Activated naive CD4-positive, alpha-beta T cell treated with anti-CD3 and anti-CD28 coated beads, Interleukin-2, amount 10 ng/mL, durations not matched to agents 7 days and 5 days (primary cell): Measurements from ENCODE around the gene TRIM32.
A peak's percentile ranks its signal among the peaks of the same experiment; 100 is the strongest.
"Not testable (repeated sequence)": the region's sequence is repeated elsewhere in the genome, so short reads cannot be mapped to it uniquely, and the experiment has no call there.

Experiments
- CTCF ChIA-PET: fragments of 350-600 bp; sonication (Branson Sonifier 250); formaldehyde crosslinking; loops from one replicate; lab custom pipeline; 2021; ENCODE audit warnings: antibody characterized with exemption; lab: Charles Lee
- DNase-seq: peaks from one replicate; pipeline ENCODE4 v3.0.0-alpha.2; 2020
- H3K27ac Mint-ChIP-seq: one replicate; pipeline ENCODE4 v1.8.0; 2021; ENCODE audit warnings: mild to moderate bottlenecking, moderate library complexity, mixed read lengths
- H3K27me3 Mint-ChIP-seq: one replicate; pipeline ENCODE4 v1.8.0; 2021; ENCODE audit warnings: mild to moderate bottlenecking, mixed read lengths
- H3K36me3 Mint-ChIP-seq: one replicate; pipeline ENCODE4 v1.8.0; 2021; ENCODE audit warnings: mixed read lengths
- H3K4me1 Mint-ChIP-seq: one replicate; pipeline ENCODE4 v1.8.0; 2021; ENCODE audit warnings: mixed read lengths
- H3K4me3 Mint-ChIP-seq: one replicate; pipeline ENCODE4 v1.8.0; 2021; ENCODE audit warnings: mild to moderate bottlenecking, moderate library complexity, mixed read lengths
- H3K9me3 Mint-ChIP-seq: one replicate; pipeline ENCODE4 v1.8.0; 2021; ENCODE audit warnings: mixed read lengths

TRIM32 gene

DNA sequence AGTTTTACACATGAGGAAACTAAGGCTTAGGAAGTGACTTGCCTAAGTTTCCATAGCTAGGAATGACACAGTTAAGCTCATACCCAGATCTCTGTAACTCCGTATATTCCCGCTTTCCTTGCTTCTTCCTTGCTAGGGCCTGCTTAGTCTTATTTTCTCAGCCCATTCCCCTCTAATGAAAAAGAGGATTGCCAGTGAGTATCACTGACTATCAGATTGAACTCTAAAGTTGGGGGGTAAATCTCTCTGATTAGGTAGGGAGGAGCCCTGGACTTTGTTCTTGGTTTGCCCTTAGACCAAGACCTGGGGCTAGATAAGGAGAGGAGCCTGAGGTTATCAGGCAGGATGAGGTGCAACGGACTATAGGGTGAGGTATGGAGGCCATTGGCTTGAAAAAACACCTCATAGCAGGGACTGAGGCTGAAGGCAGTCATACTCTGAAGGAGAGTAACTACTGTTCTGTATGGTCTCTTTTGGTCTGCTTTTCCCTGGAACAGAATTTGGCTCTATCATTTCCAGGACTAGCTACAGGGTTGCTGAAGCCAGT lies 2.5 kb downstream of the TRIM32 start:
- Mint-ChIP-seq H3K36me3 (peaks cover 17% of the 10 kb centered on the region), H3K4me1 (peaks cover 50% of the 10 kb centered on the region), H3K27me3 (no peaks in the 10 kb centered on the region), H3K4me3 (no peak overlapping the region), H3K9me3 (peaks cover 1% of the 10 kb centered on the region), H3K27ac (no peak overlapping the region)
- DNase-seq, result no peak
- CTCF ChIA-PET, result interaction anchor here (1.4 kb wide), 1 partner anchor 9 kb away, joined by 3 read pairs; no protein-coding TSS in a partner anchor

DNA sequence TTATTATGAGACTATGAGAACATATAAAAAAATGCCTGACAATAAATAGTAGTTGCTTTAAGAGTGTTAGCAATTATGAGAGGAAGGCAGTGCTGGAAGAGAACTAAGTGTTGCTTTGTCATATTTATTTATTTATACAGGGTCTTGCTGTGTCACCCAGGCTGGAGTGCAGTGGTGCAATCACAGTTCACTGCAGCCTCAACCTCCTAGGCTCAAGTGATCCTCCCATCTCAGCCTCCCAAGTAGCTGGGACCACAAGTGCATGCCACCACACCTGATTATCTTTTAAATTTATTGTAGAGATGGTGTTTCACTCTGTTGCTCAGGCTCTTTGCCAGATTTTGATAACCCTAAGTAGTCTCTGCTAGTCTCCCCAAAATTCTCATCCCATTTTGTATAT lies 3.7 kb downstream of the TRIM32 start:
- CTCF ChIA-PET, H3K27me3 Mint-ChIP-seq, H3K9me3 Mint-ChIP-seq, H3K4me3 Mint-ChIP-seq, DNase-seq, H3K27ac Mint-ChIP-seq: not testable (repeated sequence)
- Mint-ChIP-seq H3K4me1 (peaks cover 50% of the 10 kb centered on the region), H3K36me3 (peaks cover 23% of the 10 kb centered on the region)

DNA sequence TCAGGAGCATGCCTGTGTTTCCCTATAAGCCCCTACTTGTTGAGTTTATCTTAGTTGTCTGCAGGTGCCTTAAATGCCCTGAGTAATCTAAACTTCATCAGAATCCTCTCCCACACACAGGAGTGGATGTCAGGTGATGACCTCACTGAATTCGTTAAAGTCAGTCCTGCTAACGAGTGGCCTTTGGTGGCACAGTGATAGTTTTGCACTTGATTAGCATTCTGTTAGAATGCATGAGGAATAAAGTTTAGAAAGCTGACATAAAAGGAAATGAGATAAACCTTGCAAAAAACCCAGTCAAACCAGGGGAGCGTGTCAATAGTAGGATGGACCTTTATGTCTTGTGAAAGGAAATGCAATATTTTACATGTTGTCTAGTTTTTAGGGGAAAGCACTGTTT lies 4.5 kb downstream of the TRIM32 start:
- no peak overlapping the region for H3K27ac Mint-ChIP-seq
- CTCF ChIA-PET, result no interaction called here
- H3K9me3 Mint-ChIP-seq, result no peaks in the 10 kb centered on the region
- H3K4me1 Mint-ChIP-seq, result peaks cover 42% of the 10 kb centered on the region
- peaks cover 28% of the 10 kb centered on the region for H3K36me3 Mint-ChIP-seq
- H3K4me3 Mint-ChIP-seq, result no peak overlapping the region
- H3K27me3 Mint-ChIP-seq, result no peaks in the 10 kb centered on the region
- no peak for DNase-seq

DNA sequence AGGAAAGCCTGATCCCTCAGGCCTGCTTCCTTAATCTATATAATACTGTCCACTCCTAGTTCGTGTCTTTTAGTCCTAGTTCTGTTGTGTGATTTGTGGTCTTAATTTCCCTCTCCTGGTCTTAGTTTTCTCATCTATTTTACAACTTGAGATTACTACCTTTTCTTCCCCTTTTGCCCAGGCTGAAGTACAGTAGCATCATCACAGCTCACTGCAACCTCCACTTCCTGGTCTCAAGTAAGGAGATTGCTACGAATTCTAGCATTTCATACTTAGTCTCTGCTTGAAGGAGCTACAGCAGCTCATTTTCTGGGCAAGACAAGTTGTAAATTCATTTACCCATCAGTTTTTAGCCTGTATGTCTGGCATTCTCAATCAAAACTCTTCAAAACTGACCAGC lies 5.5 kb downstream of the TRIM32 start:
- peaks cover 36% of the 10 kb centered on the region for H3K36me3 Mint-ChIP-seq
- CTCF ChIA-PET, result no interaction called here
- no peak for DNase-seq
- H3K4me3 Mint-ChIP-seq, result no peak overlapping the region
- no peak overlapping the region for H3K27ac Mint-ChIP-seq
- H3K4me1 Mint-ChIP-seq, result peaks cover 35% of the 10 kb centered on the region
- H3K9me3 Mint-ChIP-seq, result no peaks in the 10 kb centered on the region
- H3K27me3 Mint-ChIP-seq, result no peaks in the 10 kb centered on the region

DNA sequence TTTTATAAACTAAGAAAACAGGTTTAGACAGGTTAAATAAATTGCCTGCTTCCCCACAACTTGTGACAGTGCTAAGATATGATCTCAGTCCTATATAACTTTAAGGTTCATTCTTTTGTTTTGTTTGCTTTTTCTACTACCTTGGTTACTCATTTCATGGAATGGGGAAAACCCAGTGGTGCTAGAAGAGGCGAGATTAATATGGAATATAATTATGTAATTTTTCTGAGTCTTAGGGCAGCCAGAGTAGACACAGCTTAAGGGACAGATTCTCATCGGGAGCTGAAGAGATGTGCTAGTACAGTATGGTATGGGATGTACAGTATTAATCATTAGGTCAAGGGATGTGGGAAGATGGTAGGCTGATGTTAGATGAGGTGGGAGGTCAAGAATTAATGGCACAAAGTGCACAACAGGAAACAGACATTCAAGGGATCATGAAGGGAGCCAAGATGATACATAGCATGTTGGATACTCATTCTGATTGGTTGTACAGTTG lies 6.2 kb downstream of the TRIM32 start:
- CTCF ChIA-PET, result no interaction called here
- Mint-ChIP-seq H3K27me3 (no peaks in the 10 kb centered on the region), H3K4me3 (no peak overlapping the region), H3K27ac (no peak overlapping the region), H3K9me3 (no peaks in the 10 kb centered on the region), H3K4me1 (peaks cover 28% of the 10 kb centered on the region), H3K36me3 (peaks cover 42% of the 10 kb centered on the region)
- DNase-seq, result no peak

DNA sequence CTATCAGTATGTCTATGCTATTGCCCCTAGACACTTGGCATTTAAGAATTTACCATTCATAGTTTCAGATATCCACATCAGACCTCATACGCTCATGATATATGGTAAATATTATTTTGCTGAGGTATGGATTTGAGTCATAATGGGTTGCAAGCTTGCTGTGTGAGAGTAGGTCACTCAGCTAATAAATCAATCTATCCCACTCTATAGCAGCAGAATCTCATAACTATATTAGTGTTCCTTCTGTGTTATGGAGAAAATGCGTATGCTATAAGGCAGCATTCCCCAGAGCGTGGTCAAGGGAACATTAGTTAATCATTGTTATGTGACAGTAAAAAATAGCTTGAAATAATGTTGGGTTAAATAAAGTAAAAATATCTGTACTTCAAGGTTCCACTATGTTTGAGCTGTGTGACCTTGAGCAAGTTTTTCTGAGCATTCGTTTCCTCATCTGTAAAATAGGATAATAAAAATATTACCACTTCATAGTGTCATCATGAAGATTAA lies 7.7 kb downstream of the TRIM32 start:
- DNase-seq, result no peak
- Mint-ChIP-seq H3K36me3 (peaks cover 48% of the 10 kb centered on the region), H3K27me3 (no peaks in the 10 kb centered on the region), H3K9me3 (no peaks in the 10 kb centered on the region), H3K27ac (no peak overlapping the region), H3K4me3 (no peak overlapping the region), H3K4me1 (peaks cover 14% of the 10 kb centered on the region)
- CTCF ChIA-PET, result no interaction called here

DNA sequence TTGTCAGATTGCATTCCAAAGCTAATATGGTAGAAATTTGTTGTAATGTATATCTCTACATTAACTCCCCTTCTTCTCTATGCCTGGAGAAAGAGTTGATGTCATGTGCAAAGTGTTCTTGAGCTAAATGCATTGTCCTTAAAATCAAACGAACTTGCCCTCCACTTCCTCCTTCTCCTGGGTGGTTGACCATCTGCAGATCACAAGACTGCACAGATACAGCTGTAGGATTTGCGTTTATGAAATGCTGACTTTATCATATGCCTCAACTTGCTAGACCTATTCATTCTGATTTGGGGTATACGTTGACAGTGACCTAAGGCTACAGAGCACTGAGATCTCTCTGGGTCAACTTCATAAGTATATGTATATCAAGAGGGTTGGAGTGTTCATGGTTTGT lies 8.3 kb downstream of the TRIM32 start:
- H3K27ac Mint-ChIP-seq, result no peak overlapping the region
- no peaks in the 10 kb centered on the region for H3K27me3 Mint-ChIP-seq
- no peaks in the 10 kb centered on the region for H3K9me3 Mint-ChIP-seq
- CTCF ChIA-PET, result no interaction called here
- peaks cover 54% of the 10 kb centered on the region for H3K36me3 Mint-ChIP-seq
- DNase-seq, result no peak
- peaks cover 19% of the 10 kb centered on the region for H3K4me1 Mint-ChIP-seq
- no peak overlapping the region for H3K4me3 Mint-ChIP-seq

DNA sequence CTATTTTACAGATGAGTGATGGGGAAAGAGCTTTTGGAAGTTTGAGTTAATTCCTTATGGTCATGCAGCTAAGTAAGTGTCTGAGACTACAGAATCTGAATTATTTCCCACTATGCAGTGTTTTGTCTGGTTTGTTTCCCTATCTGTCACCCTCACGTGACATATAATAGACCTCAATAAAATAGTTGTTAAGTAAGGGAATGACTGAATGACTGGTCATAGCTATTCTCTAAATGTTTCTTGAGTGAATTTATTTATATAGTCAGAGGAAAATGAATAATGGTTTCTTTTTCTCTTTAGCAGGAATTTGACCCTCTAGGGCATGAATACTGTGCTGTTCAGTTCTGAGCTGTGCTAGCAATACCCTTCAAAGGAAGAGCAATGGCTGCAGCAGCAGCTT lies 10.3 kb downstream of the TRIM32 start:
- DNase-seq, result no peak
- CTCF ChIA-PET, result no interaction called here
- no peak overlapping the region for H3K27ac Mint-ChIP-seq
- H3K27me3 Mint-ChIP-seq, result no peaks in the 10 kb centered on the region
- peaks cover 73% of the 10 kb centered on the region for H3K36me3 Mint-ChIP-seq
- no peak overlapping the region for H3K4me3 Mint-ChIP-seq
- peaks cover 7% of the 10 kb centered on the region for H3K9me3 Mint-ChIP-seq
- peaks cover 28% of the 10 kb centered on the region for H3K4me1 Mint-ChIP-seq

DNA sequence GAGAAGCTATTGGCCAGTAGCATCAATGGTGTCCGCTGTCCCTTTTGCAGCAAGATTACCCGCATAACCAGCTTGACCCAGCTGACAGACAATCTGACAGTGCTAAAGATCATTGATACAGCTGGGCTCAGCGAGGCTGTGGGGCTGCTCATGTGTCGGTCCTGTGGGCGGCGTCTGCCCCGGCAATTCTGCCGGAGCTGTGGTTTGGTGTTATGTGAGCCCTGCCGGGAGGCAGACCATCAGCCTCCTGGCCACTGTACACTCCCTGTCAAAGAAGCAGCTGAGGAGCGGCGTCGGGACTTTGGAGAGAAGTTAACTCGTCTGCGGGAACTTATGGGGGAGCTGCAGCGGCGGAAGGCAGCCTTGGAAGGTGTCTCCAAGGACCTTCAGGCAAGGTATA lies 10.8 kb downstream of the TRIM32 start:
- DNase-seq, result no peak
- peaks cover 29% of the 10 kb centered on the region for H3K4me1 Mint-ChIP-seq
- H3K4me3 Mint-ChIP-seq, result no peak overlapping the region
- H3K9me3 Mint-ChIP-seq, result peaks cover 7% of the 10 kb centered on the region
- CTCF ChIA-PET, result interaction anchor here (1.4 kb wide), 1 partner anchor 8 kb away, joined by 3 read pairs; no protein-coding TSS in a partner anchor
- H3K27me3 Mint-ChIP-seq, result no peaks in the 10 kb centered on the region
- H3K36me3 Mint-ChIP-seq, result peaks cover 76% of the 10 kb centered on the region
- H3K27ac Mint-ChIP-seq, result no peak overlapping the region

DNA sequence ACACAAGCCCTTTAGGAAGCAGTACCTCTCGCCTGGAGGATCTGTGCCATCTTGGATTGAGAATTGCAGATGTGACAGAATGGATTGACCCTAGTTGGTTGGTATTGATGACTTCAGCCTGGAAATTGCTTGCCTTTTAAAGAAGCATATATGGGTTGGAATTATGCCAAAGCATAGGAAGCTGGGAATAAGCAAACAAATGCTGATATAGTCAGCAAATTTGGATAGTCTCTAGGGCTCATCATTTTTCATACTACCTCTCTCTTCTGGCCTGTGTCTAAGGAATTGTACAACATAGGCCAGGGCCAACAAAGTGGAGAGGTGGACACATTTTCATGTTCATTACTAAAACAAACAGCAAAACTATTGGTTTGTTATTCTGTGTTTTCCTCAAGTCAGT lies 13.2 kb downstream of the TRIM32 start:
- Mint-ChIP-seq H3K4me3 (no peak overlapping the region), H3K27me3 (no peaks in the 10 kb centered on the region), H3K9me3 (peaks cover 7% of the 10 kb centered on the region), H3K4me1 (peaks cover 29% of the 10 kb centered on the region), H3K36me3 (peaks cover 66% of the 10 kb centered on the region), H3K27ac (no peak overlapping the region)
- no peak for DNase-seq
- CTCF ChIA-PET, result interaction anchor here (1.2 to 1.8 kb wide), 2 partner anchors 37 to 103 kb away, joined by 3 to 4 read pairs; no protein-coding TSS in a partner anchor

DNA sequence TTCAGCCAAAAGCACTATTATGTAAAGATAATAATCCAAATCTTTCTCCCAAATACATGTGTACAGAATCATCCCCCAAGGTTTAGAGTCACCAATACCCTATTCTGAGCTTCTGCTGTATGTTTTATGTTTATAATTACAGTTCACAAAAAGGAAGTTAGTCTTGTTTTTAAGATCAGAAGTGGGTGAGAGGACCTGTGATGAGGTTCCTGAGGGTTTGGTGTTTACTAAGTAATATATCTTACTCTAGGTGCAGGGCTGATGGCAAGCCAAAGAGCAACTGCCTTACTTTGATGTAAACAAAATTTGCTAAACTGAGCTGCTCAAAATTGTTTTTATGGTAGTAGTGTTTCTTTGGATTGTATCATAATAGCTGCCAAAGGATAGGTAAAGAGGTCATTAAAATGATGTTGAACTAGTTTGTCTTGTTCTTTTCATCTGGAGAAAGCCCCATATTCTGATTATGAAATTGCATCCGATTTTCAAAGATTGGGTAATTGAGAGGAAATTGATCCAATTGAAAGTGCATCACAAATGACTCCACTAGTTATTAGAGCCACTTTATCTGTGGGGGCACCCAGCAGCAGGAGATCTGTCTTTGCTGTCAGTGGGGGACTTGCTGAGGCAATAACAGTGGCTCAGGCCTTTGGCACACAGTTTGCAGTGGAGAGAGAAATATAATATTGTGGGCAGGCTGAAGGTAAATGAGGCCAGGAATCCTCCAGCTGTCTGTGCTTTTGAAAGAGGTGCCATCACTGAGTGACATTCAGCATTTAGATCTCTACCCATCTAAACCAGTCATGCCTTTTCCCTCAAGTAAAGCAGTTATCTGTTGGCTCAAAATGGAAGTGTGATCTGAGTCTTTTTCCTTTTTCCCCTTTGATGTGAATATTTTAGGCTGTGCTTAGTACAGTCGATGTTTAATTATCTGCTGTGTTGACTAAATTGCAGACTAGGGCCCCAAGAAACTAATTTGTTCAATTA lies 14.1 kb downstream of the TRIM32 start:
- H3K4me3 Mint-ChIP-seq, result no peak overlapping the region
- CTCF ChIA-PET, result interaction anchor here (1.2 to 1.8 kb wide), 2 partner anchors 36 to 104 kb away, joined by 3 to 4 read pairs; no protein-coding TSS in a partner anchor

DNA sequence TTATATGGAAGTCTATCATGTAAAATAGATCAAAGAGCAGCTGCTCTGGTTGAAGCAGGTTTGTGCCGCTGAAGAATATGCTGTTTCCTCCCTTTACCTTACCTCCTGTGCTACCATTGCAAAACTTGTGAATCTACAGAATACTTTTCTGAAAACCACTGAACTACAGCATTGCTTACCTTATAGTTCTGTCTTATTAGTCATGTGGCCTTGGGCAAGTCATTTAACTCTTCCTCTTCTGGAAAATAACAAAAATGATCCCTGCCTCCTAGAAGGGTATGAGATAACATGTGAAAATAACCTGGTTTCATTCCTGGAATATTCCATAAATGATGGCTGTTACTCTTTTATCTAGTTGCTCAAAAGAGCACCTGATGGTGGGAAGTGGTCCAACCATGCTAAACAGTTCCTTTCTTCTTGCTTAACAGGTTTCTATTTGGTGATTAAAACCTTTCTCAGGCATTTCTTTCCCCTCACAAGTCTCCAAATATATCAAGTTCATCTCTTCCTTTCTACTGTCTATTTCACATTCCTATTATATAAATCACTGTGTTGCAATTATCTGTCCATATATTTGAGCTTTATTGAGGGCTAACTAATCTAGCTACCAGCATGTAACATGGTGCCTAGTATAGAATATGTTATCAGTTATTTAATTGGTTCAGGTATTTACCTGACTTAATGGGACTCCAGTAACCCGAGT lies 15.0 kb downstream of the TRIM32 start:
- Mint-ChIP-seq H3K4me3 (no peak overlapping the region), H3K36me3 (peaks cover 55% of the 10 kb centered on the region), H3K27me3 (no peaks in the 10 kb centered on the region), H3K27ac (peak overlapping the region; percentile 88), H3K4me1 (peaks cover 29% of the 10 kb centered on the region), H3K9me3 (peaks cover 7% of the 10 kb centered on the region)
- CTCF ChIA-PET, result no interaction called here
- no peak for DNase-seq

More for the DNA sequence above, 14.1 kb downstream of the TRIM32 start:
- no peak for DNase-seq
- H3K27ac Mint-ChIP-seq, result peak overlapping the region; percentile 88
- peaks cover 60% of the 10 kb centered on the region for H3K36me3 Mint-ChIP-seq
- H3K9me3 Mint-ChIP-seq, result peaks cover 7% of the 10 kb centered on the region
- H3K4me1 Mint-ChIP-seq, result peaks cover 29% of the 10 kb centered on the region
- no peaks in the 10 kb centered on the region for H3K27me3 Mint-ChIP-seq

DNA sequence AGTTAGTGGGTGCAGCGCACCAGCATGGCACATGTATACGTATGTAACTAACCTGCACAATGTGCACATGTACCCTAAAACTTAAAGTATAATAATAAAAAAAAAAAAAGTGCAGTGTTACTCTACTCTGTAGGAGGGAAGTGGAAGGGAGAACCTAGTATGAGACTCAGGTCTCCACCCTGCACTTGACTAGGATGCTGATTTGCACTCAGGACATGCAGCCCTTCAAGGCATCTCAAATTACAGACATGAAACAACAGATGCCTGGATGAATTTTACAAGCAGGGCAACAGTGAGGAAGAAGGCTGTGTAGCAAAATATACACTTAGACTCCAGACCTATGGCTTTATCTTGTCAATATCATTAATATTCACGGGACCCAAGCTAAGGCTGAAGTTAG lies 16.5 kb downstream of the TRIM32 start:
- Mint-ChIP-seq H3K36me3 (peaks cover 40% of the 10 kb centered on the region), H3K9me3 (peaks cover 7% of the 10 kb centered on the region), H3K4me3 (no peak overlapping the region), H3K4me1 (peaks cover 29% of the 10 kb centered on the region), H3K27me3 (no peaks in the 10 kb centered on the region), H3K27ac (no peak overlapping the region)
- no peak for DNase-seq
- CTCF ChIA-PET, result no interaction called here

DNA sequence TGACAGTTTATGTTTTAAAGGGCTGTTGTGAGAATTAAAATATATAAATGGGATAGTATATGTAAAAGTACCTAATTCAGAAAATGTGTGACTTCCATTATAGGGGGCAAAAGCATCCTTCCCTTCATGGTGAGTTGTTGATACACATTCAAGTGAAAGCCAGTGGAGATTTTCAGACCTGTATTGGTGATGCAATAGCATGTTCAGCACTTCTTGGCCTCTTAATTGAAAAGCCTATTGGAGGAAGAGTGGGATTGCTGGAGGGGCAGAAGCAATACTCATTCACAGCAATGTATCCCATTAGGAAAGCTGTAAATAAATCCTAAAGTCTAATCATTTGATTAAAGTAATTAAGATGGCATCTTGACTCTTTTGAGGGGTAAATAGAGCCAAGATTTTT lies 17.4 kb downstream of the TRIM32 start:
- CTCF ChIA-PET, result no interaction called here
- Mint-ChIP-seq H3K9me3 (peaks cover 7% of the 10 kb centered on the region), H3K36me3 (peaks cover 33% of the 10 kb centered on the region), H3K4me3 (no peak overlapping the region), H3K27me3 (no peaks in the 10 kb centered on the region), H3K4me1 (peaks cover 29% of the 10 kb centered on the region), H3K27ac (no peak overlapping the region)
- DNase-seq, result no peak
